ENCODE results near the gene ZBTB20. TPM values are rescaled to one million over a fixed set of nuclear protein-coding genes. Genes with fewer than 3 reads are reported as not detected.

The ZBTB20 gene
- total and polyA plus RNA-seq, 2 of the 4 experiments (the other 2 are of a cell fraction), result 0.75 to 14.7 TPM

GRCh38 chr3:114660808-114661207 is 486.3 kb downstream of the ZBTB20 start:
- in situ Hi-C loops (cut with MboI; ENCODE audit: low sequenced_read_pairs) (no loop called here), dilution Hi-C loops (cut with HindIII; ENCODE audit: low sequenced_read_pairs, unreplicated experiment) (no loop called here), intact Hi-C loops (cut with micrococcal nuclease) (no loop called here)
- H3K4me2 ChIP-seq (ENCODE audit: low read depth, low read length), result no peak overlapping the region
- WGBS, 2 experiments (ENCODE audit: extremely low coverage in 2 of 2, insufficient read length in 1 of 2), result no CpG with 5 or more reads among the region's 1 CpG
- H3K27me3 ChIP-seq (ENCODE audit: control insufficient read depth, insufficient read depth, low read length), result no peaks in the 10 kb centered on the region
- H4K91ac ChIP-seq (ENCODE audit: insufficient read depth, low read depth, low read length), result peak overlapping the region; percentile 30; the same call in 1 of the 2 replicates
- BruUV-seq (replicated peaks), result no TSS peak
- no peak overlapping the region for H2AFZ ChIP-seq (replicated peaks; ENCODE audit: low read length, poor library complexity)
- POLR2A ChIA-PET (ENCODE audit: unreplicated experiment), result no interaction called here
- DNase-seq (no peak), ATAC-seq (ENCODE audit: low read depth) (no peak)
- H3K23ac ChIP-seq (ENCODE audit: low read depth, low read length), result no peak overlapping the region
- no peak overlapping the region for H3K27ac ChIP-seq (ENCODE audit: insufficient read depth, low read length)
- H2BK5ac ChIP-seq (ENCODE audit: low read depth, low read length, poor library complexity, severe bottlenecking), result peak overlapping the region; percentile 64
- H3K9me3 ChIP-seq (ENCODE audit: control insufficient read depth, insufficient read depth, low read length), result no peaks in the 10 kb centered on the region
- 0 out of 2 replicates have a peak overlapping the region, but pooled peaks have one; percentile 1 for H3K4ac ChIP-seq (ENCODE audit: low read depth, low read length)
- H3K18ac ChIP-seq (ENCODE audit: low read depth, low read length), result peak overlapping the region; percentile 86; the same call in 1 of the 2 replicates
- H3K79me1 ChIP-seq (ENCODE audit: low read depth in 1 of 2, low read length in 2 of 2), result no peaks in the 10 kb centered on the region
- H3K4me1 ChIP-seq (ENCODE audit: control insufficient read depth, insufficient read depth, low read length), result peaks cover 9% of the 10 kb centered on the region
- no peak overlapping the region for H3K56ac ChIP-seq (ENCODE audit: extremely low read depth, insufficient read depth, low read length)
- H2BK20ac ChIP-seq (ENCODE audit: low read depth, low read length), result peak overlapping the region; percentile 41
- H3K14ac ChIP-seq (replicated peaks; ENCODE audit: low read depth, low read length), result 0 out of 2 replicates have a peak overlapping the region, but pooled peaks have one; percentile 16
- H2BK15ac ChIP-seq (ENCODE audit: low read depth, low read length), result 0 out of 3 replicates have a peak overlapping the region, but pooled peaks have one; percentile 41
- no peak overlapping the region for H2AK5ac ChIP-seq (ENCODE audit: low read depth, low read length)
- H4K5ac ChIP-seq (ENCODE audit: low read depth, low read length), result peak overlapping the region; percentile 20; the same call in 1 of the 2 replicates
- no peak for TF ChIP-seq CHD1 (IDR thresholded peaks at IDR 0.05; ENCODE audit: low read depth, low read length)
- no peak for TF ChIP-seq RCOR1 (IDR thresholded peaks at IDR 0.05; ENCODE audit: insufficient replicate concordance, low read length)
- CTCF ChIA-PET, result interaction anchor here (0.6 to 1.6 kb wide), 2 partner anchors 9 to 242 kb away, joined by 3 to 4 read pairs; no protein-coding TSS in a partner anchor
- H4K20me1 ChIP-seq (ENCODE audit: insufficient read depth, low read length), result no peaks in the 10 kb centered on the region
- no peak overlapping the region for H3K4me3 ChIP-seq (ENCODE audit: insufficient read depth, low read depth, low read length)
- no peak overlapping the region; a peak in 1 of 4 replicates for H4K8ac ChIP-seq (ENCODE audit: low read depth in 2 of 2, low read length in 2 of 2)
- H3K36me3 ChIP-seq (ENCODE audit: control insufficient read depth, insufficient read depth, low read length), result no peaks in the 10 kb centered on the region
- H2BK120ac ChIP-seq (ENCODE audit: low read depth, low read length), result no peak overlapping the region; the same call in 1 of the 2 replicates
- H3K9ac ChIP-seq (ENCODE audit: low read depth, low read length), result no peak overlapping the region
- no peaks in the 10 kb centered on the region for H3K9me1 ChIP-seq (ENCODE audit: insufficient read depth, low read length)
- no peak overlapping the region for H2AK9ac ChIP-seq (replicated peaks; ENCODE audit: low read depth, low read length, poor library complexity)

Data from IMR-90 (cell line).